DND-41 (cell line): ENCODE results near the gene PIAS1.

Source experiments
- ATAC-seq: fragments of 200-7000 bp; cut with Tn5 transposase; 3 replicates; pipeline ENCODE4 v1.9.1; 2021; ENCODE audit warnings: low read depth; ENCODE audit not compliant: insufficient read depth
- DNase-seq: peaks from one replicate; pipeline ENCODE4 v3.0.0-alpha.2; 2020
- H2AFZ ChIP-seq: 2 replicates; pipeline ENCODE4 v1.6.0; 2012; ENCODE audit warnings: low read depth, low read length
- H3K27ac ChIP-seq: 2 replicates; pipeline ENCODE4 v1.5.1; 2012; ENCODE audit warnings: low read length, inconsistent platforms
- H3K27me3 ChIP-seq: fragments of 200-600 bp; sonication (generic); 2 replicates; pipeline ENCODE4 v1.6.0; 2012; ENCODE audit warnings: low read length, mild to moderate bottlenecking, inconsistent platforms; ENCODE audit not compliant: insufficient read depth, poor library complexity
- H3K36me3 ChIP-seq: 2 replicates; pipeline ENCODE4 v1.5.1; 2012; ENCODE audit warnings: low read length, inconsistent platforms; ENCODE audit not compliant: insufficient read depth
- H3K4me1 ChIP-seq: 2 replicates; pipeline ENCODE4 v1.5.1; 2012; ENCODE audit warnings: mild to moderate bottlenecking, low read length; ENCODE audit not compliant: insufficient read depth
- H3K4me2 ChIP-seq: 2 replicates; pipeline ENCODE4 v1.6.0; 2012; ENCODE audit warnings: mild to moderate bottlenecking, moderate library complexity, low read length, inconsistent platforms; ENCODE audit not compliant: insufficient read depth
- H3K4me3 ChIP-seq, 2 experiments: fragments of 200-600 bp in 1 of 2; shearing (Covaris generic) in 1 of 2; 2 replicates each; pipeline ENCODE4 v1.5.1; 2012 to 2016; ENCODE audit warnings: inconsistent platforms in 2 of 2, low read length in 2 of 2, mild to moderate bottlenecking in 2 of 2, low read depth in 1 of 2, moderate library complexity in 1 of 2
- H3K79me2 ChIP-seq: 2 replicates; pipeline ENCODE4 v1.6.0; 2012; ENCODE audit warnings: low read length, inconsistent platforms; ENCODE audit not compliant: insufficient read depth
- H3K9ac ChIP-seq: 2 replicates; pipeline ENCODE4 v1.6.0; 2012; ENCODE audit warnings: low read depth, mild to moderate bottlenecking, inconsistent platforms, low read length, moderate library complexity
- H3K9me3 ChIP-seq: 2 replicates; pipeline ENCODE4 v1.5.1; 2012; ENCODE audit warnings: low read length, moderate library complexity, mild to moderate bottlenecking, inconsistent platforms; ENCODE audit not compliant: insufficient read depth, severe bottlenecking
- H4K20me1 ChIP-seq: 2 replicates; pipeline ENCODE4 v1.6.0; 2012; ENCODE audit warnings: low read length; ENCODE audit not compliant: insufficient read depth
- CTCF ChIP-seq: IDR thresholded peaks from 2 replicates; pipeline ENCODE4 v1.5.1; 2012; ENCODE audit warnings: borderline replicate concordance, low read length, moderate library complexity, mild to moderate bottlenecking; ENCODE audit not compliant: poor library complexity, severe bottlenecking; ENCODE audit errors: extremely low read depth
- EZH2 ChIP-seq: IDR thresholded peaks from 3 replicates; pipeline ENCODE4 v1.6.1; 2012; ENCODE audit warnings: borderline replicate concordance, low read depth, mild to moderate bottlenecking, moderate library complexity, low read length, inconsistent platforms; ENCODE audit not compliant: severe bottlenecking

Gene PIAS1

GRCh38 chr15:68114356-68114755 lies 60.2 kb downstream of the PIAS1 start:
- Histone ChIP-seq H3K27ac (peak overlapping the region; percentile 39; the same call in 1 of the 2 replicates), H2AFZ (no peak overlapping the region), H3K4me2 (peak overlapping the region; percentile 59), H3K4me3 (peak overlapping the region in 1 of 2 experiments; percentile 43; a peak in 3 of 4 replicates), H3K4me1 (peaks cover 25% of the 10 kb centered on the region), H3K79me2 (peaks cover 91% of the 10 kb centered on the region), H3K27me3 (no peaks in the 10 kb centered on the region), H3K36me3 (no peaks in the 10 kb centered on the region), H3K9me3 (no peaks in the 10 kb centered on the region), H4K20me1 (peaks cover 19% of the 10 kb centered on the region), H3K9ac (peak overlapping the region; percentile 35; the same call in 1 of the 2 replicates)
- ATAC-seq (peak; percentile 73; the same call in 2 of the 3 replicates), DNase-seq (no peak)
- TF ChIP-seq CTCF, result no peak
- no peak for TF ChIP-seq EZH2

DNA sequence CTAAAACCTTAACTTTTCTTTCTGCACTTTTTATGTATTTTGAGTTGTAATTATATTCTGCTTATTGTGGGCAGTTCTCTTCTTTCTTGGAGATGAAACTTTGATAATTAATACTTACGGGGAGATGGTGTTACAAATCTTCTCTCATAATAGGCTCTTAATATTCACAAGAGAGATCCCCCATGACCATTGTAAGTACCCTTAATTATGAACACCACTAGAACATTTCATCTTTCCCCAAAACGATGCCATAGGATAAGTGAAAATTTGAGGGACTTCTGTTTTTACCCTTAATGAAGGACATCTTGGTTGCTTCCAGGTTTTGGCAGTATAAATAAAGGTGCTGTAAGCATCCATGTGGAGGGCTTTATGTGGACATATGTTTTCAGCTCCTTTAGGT lies 60.7 kb downstream of the PIAS1 start:
- DNase-seq (no peak), ATAC-seq (no peak)
- H3K27me3 ChIP-seq, result no peaks in the 10 kb centered on the region
- H3K36me3 ChIP-seq, result no peaks in the 10 kb centered on the region
- TF ChIP-seq EZH2, result no peak
- no peak for TF ChIP-seq CTCF
- peaks cover 91% of the 10 kb centered on the region for H3K79me2 ChIP-seq
- H3K4me2 ChIP-seq, result peak overlapping the region; percentile 59
- H3K4me3 ChIP-seq, result no peak overlapping the region; a peak in 1 of 4 replicates
- peaks cover 25% of the 10 kb centered on the region for H3K4me1 ChIP-seq
- H4K20me1 ChIP-seq, result peaks cover 21% of the 10 kb centered on the region
- no peak overlapping the region for H3K9ac ChIP-seq
- H2AFZ ChIP-seq, result no peak overlapping the region
- H3K9me3 ChIP-seq, result no peaks in the 10 kb centered on the region
- no peak overlapping the region for H3K27ac ChIP-seq

DNA sequence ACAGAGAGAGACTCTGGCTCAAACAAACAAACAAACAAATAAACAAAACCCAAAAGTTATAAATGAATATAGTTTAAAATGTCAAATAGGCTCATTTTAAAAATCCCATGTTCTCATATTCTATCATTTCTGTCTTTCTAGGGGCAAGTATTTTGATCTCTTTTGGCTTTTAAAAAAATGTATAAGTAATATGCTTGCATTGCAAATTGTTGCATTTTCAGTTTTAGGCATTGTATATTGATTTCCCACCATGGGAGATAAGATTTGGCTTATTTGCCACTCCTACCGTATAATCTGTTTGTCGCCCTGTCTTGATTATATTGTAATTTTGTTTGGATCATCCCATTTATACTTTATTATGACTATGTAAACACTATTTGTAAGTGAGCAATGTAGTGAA lies 70.6 kb downstream of the PIAS1 start:
- DNase-seq (no peak), ATAC-seq (no peak)
- Histone ChIP-seq H3K36me3 (no peaks in the 10 kb centered on the region; the same call in 1 of the 2 replicates), H3K27me3 (no peaks in the 10 kb centered on the region), H3K27ac (no peak overlapping the region), H3K4me1 (no peaks in the 10 kb centered on the region), H2AFZ (no peak overlapping the region), H3K4me2 (no peak overlapping the region), H3K9ac (no peak overlapping the region), H3K79me2 (peaks cover 87% of the 10 kb centered on the region), H4K20me1 (peaks cover 12% of the 10 kb centered on the region; the same call in 1 of the 2 replicates), H3K9me3 (no peaks in the 10 kb centered on the region), H3K4me3 (no peak overlapping the region)
- TF ChIP-seq CTCF (no peak), EZH2 (no peak)
